Astrocyte of the cerebellum (primary cell): ENCODE results near the gene SUSD3.
A peak's percentile ranks its signal among the peaks of the same experiment; 100 is the strongest.
"Not testable (repeated sequence)": the region's sequence is repeated elsewhere in the genome, so short reads cannot be mapped to it uniquely, and the experiment has no call there.

Source experiments
- DNase-seq: peaks from one replicate; pipeline ENCODE4 v3.0.0-alpha.2; 2011; ENCODE audit warnings: low read depth
- H3K4me3 ChIP-seq: 2 replicates; pipeline ENCODE4 v1.5.1; 2011; ENCODE audit warnings: mild to moderate bottlenecking, low read depth, low read length, moderate library complexity
- CTCF ChIP-seq: IDR thresholded peaks from 2 replicates; pipeline ENCODE4 v1.5.1; 2012; ENCODE audit warnings: low read length, low read depth, moderate library complexity, mild to moderate bottlenecking; ENCODE audit errors: missing control alignments
- in situ Hi-C: cut with HindIII; loops from 2 replicates; pipeline ENCODE4 v1.10.0; 2017; ENCODE audit warnings: low sequenced_read_pairs

The SUSD3 gene

GRCh38 chr9:93098236-93098946, 39.9 kb downstream of the SUSD3 start:
- H3K4me3 ChIP-seq, result peak overlapping the region; percentile 82
- no peak for TF ChIP-seq CTCF
- peak; percentile 98 for DNase-seq
- in situ Hi-C loops, result no loop called here

GRCh38 chr9:93099551-93100275, 41.2 kb downstream of the SUSD3 start:
- TF ChIP-seq CTCF, result no peak
- DNase-seq, result no peak
- in situ Hi-C loops, result no loop called here
- H3K4me3 ChIP-seq, result no peak overlapping the region

GRCh38 chr9:93100276-93100636, 41.8 kb downstream of the SUSD3 start:
- no peak for TF ChIP-seq CTCF
- DNase-seq, result no peak
- no peak overlapping the region for H3K4me3 ChIP-seq
- in situ Hi-C loops, result no loop called here

- in situ Hi-C loops, H3K4me3 ChIP-seq, DNase-seq: not testable (repeated sequence)
Observed at GRCh38 chr9:93101086-93101485, 42.6 kb downstream of the SUSD3 start.

- DNase-seq, result no peak
- H3K4me3 ChIP-seq, result no peak overlapping the region
- no peak for TF ChIP-seq CTCF
- in situ Hi-C loops, result no loop called here
Observed at GRCh38 chr9:93105620-93106019, 47.1 kb downstream of the SUSD3 start.

- H3K4me3 ChIP-seq, result no peak overlapping the region
- in situ Hi-C loops, result no loop called here
- no peak for DNase-seq
- TF ChIP-seq CTCF, result no peak
Observed at GRCh38 chr9:93107151-93107824, 48.8 kb downstream of the SUSD3 start.

GRCh38 chr9:93107825-93108161, 49.3 kb downstream of the SUSD3 start:
- no peak for TF ChIP-seq CTCF
- no peak for DNase-seq
- in situ Hi-C loops, result no loop called here
- H3K4me3 ChIP-seq, result no peak overlapping the region
